Activated T-cell treated with anti-CD3 and anti-CD28 coated beads for 1 hour (primary cell): ENCODE results near the gene IFI6.
"Not testable (repeated sequence)": the region's sequence is repeated elsewhere in the genome, so short reads cannot be mapped to it uniquely, and the experiment has no call there.

Source experiments
- DNase-seq: peaks from one replicate; pipeline ENCODE4 v3.0.0-alpha.2; 2020; ENCODE audit warnings: low read depth

Gene IFI6

GRCh38 chr1:27671964-27672749 lies at the start of gene IFI6:
Gene IFI6 (minus strand): TSS chr1:27672192. CDS start chr1:27669314, 2,878 bp downstream.
- peak; percentile 53 for DNase-seq

DNA sequence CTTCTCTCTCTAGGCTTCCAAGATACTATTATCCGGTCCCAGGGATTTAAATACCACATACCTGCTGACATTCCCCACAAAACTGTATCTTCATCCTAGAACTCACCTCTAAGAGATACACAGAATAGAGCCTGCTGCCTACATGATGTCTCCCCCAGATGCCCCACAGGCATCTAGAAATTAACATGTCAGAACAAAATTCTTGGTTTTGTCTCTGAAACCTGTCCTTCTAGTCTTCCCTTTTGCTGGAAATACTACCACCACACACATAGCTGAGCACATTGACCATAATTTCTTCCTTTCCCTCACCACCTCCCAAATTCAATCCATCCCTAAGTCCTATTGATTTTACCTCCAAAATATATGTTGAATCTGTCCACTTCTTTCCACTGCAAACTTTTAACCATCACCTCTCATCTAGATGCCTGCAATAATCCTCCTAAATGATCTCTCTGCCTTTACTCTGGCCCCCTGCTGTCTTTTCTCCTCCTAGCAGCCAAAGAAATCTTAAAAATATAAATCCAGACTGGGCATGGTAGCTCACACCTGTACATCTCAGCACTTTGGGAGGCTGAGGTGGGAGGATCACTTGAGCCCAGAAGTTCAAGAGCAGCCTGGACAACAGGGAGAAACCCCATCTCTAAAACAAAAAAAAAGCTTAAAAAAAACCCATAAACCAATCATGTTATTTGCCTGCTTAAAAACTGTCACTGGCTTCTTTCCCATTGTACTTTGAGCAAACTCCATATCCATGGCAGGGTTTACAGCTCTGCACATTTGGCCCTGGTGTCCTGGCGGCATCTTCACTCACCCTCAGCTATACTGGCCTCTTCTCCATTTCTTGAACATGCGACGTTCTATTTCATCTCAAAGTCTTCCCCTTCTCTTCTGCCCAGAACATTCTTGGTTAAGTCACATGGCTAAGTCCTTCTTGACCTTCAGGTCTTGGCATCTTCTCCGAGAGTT lies 47.6 kb upstream of the IFI6 start:
- DNase-seq, result no peak

DNA sequence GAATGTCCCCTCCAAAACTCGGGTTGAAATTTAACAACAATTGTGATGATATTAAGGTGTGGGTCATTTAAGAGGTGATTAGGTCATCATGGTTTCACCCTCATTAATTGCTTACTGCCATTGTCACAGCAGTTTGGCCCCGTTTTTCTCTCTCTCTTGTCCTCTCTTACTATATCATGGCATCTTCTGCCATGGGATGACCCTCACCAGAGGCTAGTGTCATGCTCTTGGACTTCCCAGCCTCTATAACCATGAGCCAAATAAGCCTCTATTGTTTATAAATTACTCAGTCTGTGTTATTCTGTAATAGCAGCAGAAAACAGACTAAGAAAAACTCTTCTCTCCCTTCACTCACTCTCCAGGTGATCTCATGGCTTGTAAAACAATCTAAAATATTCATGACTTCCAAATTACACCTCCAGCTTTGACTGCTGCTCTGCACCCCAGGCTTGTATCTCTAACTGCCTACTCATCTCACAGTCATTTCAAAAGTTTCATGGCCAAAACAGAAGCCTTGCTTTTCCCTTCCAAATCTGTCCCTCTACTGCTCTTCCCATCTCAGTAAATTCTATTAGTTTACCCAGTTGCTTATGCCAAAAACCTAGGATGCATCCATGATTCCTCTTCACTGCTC lies 44.4 kb upstream of the IFI6 start:
- no peak for DNase-seq

DNA sequence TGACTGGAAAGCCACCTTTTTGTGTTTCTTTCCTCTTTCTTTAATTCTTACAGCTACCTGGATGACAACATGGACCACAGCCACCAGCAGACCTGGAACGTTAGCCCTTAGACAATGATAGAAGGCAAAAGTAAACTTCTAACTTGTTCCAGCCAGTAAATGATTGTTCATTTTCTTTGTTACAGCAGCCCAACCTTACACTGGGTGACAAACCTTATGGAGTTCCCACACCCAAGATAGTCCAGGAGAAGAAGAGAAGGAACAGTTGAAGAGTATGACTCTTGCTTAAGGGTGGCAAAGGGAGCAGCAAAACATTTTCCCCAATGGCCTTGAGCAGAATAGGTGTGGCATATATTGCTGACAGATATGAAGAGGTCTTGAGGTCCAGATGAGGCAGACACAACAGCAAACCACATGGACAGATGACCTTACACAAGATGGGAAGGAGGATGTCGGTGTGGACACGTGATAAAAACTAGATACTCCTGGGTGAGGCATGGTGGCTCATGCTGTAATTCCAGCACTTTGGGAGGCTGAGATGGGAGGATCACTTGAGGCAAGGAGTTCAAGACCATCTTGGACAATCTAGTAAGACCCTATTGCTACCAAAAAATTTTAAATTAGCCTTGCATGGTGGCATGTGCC lies 42.0 kb upstream of the IFI6 start:
- DNase-seq, result no peak

- DNase-seq, result no peak
These were observed 41.2 kb upstream of the IFI6 start for GRCh38 chr1:27713139-27713725.

- DNase-seq, result no peak
These were observed 38.6 kb upstream of the IFI6 start for GRCh38 chr1:27710574-27710973.

DNA sequence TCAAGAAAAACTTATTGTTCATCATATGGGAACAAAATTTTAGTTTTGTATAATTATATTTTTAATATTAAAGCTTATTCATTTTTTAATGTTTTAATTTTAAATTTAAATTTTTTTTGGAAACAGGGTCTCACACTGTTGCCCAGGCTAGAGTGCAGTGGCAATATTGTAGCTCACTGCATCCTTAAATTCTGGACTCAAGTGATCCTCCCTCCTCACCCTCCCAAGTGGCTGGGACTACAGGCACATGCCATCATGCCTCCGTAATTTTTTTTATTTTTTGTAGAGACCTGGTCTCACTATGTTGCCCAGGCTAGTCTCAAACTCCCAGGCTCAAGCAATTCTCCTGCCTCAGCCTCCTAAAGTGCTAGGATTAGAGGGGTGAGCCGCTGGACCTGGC lies 33.6 kb upstream of the IFI6 start:
- no peak for DNase-seq

GRCh38 chr1:27704958-27705357 lies 33.0 kb upstream of the IFI6 start:
- DNase-seq, result no peak

DNA sequence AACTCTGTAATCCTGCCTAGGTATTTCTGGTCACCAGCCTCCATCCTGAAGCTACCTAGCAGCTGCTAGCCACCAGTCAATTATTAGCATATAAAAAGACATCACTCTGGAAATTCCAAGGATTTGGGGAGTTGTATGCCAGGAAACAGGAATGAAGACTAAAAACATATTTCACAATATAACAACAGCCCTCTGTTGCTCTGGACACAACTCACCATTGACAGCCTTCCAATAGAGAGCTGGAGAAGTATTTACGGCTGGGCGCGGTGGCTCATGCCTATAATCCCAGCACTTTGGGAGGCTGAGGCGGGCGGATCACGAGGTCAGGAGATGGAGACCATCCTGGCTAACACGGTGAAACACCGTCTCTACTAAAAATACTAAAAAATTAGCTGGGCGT lies 24.8 kb upstream of the IFI6 start:
- not testable (repeated sequence) for DNase-seq

GRCh38 chr1:27690183-27690582 lies 18.2 kb upstream of the IFI6 start:
- no peak for DNase-seq

GRCh38 chr1:27689423-27690173 lies 17.6 kb upstream of the IFI6 start:
- DNase-seq, result no peak

- DNase-seq, result no peak
These were observed 15.9 kb upstream of the IFI6 start for GRCh38 chr1:27687906-27688305.

- DNase-seq, result no peak
These were observed 14.4 kb upstream of the IFI6 start for GRCh38 chr1:27686223-27686990.

DNA sequence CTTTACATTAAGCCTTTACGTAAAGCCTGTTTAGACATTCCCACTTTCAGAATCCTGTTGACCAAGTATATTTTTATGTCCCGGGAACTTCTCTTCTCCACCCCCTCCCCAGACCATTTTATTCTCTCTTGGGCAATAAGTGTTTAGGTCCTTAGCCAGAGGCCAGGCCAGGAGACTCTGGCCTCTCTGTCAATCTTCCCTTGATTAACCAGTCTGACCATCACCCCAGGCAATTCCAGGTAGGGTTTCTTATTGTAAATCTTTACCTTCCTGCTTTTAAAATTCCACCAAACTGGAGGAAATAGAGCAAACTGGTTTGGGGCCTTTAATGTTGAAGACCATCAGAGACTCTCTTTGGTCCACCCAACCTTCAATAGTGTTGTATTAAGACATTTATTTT lies 12.2 kb upstream of the IFI6 start:
- DNase-seq, result no peak

DNA sequence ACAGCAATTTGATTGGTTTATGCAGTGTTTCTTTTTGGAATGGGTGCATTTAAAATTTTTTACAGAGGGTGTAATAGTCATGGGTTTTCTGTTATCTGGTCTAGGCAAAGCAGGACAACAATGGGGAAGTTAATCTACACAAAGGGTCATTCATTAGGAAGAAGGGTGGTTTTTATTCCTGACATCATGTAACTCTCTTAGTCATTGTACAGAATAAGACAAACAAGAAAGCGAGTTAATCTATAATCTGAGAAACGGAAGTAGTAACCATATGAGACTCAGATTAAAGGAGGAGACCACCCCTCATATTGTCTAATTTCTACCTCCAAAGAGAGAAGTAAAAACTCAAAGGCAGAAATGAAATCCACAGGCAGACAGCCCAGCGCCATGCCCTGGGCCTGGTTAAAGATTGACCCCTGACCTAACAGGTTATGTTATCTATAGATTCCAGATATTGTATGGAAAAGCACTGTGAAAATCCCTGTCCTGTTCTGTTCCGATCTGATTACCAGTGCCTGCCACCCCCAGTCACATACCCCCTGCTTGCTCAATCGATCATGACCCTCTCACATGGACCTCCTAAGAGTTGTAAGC lies 10.5 kb upstream of the IFI6 start:
- DNase-seq, result no peak

DNA sequence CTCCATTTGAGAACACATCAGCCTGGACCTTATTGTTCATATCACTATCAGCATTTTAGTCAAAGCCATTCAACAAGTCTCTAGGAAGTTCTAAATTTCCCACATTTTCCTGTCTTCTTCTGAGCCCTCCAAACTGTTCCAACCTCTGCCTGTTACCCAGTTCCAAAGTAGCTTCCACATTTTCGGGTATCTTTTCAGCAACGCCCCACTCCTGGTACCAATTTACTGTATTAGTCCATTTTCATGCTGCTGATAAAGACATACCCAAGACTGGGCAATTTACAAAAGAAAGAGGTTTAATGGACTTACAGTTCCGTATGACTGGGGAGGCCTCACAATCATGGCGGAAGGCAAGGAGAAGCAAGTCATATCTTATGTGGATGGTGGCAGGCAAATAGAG lies 9.6 kb upstream of the IFI6 start:
- not testable (repeated sequence) for DNase-seq

GRCh38 chr1:27680225-27680791 lies 8.3 kb upstream of the IFI6 start:
- DNase-seq, result not testable (repeated sequence)

DNA sequence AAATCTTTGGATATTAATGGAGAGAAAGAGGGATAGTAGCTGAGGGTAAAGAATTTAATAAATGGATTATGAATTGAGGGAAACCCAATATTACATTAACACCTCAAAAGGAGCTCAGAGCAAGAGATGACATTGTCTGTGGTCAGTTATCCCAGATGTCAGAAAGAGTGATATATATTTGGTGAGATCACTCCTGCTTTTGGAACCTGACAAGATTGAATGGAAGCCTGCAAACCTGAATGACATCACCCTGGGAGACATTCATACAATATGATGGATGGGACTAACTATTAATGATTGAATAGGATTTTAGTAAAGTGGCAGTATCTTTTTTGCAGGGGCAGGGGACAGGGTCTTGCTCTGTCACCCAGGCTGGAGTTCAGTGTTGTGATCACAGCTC lies 6.8 kb upstream of the IFI6 start:
- DNase-seq, result no peak

DNA sequence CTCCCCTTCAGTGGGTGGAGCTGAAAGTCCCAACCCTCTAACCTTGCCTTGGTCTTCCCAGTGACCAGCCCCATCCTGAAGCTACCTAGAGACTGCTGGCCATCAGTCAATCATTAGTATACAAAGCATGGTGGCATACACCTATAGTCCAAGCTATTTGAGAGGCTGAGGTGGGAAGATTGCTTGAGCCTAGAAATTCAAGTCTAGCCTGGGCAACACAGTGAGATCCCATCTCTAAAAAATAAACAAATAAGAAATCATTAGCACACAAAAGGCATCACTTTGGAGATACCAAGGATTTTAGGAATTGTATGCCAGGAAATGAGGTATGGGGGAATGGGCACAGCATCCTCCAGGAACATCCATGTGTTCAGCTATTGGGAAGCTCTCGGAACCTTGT lies 4.4 kb upstream of the IFI6 start:
- no peak for DNase-seq

DNA sequence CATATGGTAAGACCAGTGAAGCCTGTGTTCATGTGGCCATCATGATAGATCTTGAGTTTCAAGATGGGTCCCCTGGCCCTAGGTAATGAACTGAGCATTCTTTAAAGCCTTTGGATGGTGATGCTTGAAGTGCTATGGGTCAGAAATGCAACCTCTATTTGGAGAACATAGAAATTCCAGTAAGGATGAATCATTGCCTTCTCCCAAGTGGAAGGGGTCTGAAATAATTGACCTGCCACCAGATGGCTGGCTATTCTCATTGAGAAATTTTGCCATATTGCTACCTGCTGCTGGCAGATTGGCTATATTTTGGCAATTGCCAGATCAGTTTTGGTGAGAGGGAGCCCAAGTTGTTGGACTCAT lies 739 bp upstream of the IFI6 start:
- no peak for DNase-seq
